ENCODE data around the gene C1GALT1C1L. TPM values are rescaled to one million over a fixed set of nuclear protein-coding genes. Genes with fewer than 3 reads are reported as not detected.

C1GALT1C1L gene
- total RNA-seq (not detected in 2 replicates), polyA plus RNA-seq (not detected in 2 replicates), polyA minus RNA-seq (not detected in 2 replicates)
- 0.05 TPM for total RNA-seq (2013)

DNA sequence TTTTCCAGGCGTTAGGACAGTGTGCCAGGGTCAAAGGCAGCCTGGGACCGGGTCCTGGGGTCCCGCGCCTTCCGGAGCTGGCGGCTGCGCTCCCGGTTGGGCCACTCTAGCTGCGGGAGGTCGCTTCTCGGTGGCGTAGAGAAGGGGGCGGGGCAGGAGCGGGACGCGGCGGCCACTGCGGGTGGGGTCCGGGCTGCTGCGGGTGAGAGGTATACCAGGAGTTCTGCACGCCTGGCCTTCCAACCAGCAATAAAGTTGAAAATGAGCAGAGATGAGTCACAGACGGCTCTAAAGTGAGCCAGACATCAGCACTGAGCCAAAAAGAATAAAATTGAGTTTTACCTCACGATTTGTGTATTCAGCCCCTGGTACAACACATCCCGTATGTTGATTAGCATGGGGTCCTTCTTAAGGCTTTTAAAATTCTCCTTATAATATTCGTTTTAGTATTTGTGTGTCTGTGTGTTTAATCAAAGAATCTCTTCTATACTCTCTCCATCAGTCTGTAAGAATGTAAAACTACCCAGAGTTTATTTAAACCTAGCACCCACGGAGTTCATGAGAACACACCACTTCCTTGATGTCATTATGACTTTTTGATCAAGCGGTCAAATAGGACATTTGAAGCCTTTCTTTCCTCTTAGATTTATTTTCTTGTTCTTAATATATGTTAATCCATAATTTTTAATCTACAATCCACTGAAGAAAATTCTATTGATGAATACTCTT lies at the start of gene C1GALT1C1L:
TSS of gene C1GALT1C1L (minus strand) at position 108 of the 729 bp plus-strand sequence. CDS start at position 1, 107 bp downstream.
- no peak within 1 kb of the TSS for H3K27ac Mint-ChIP-seq
- no peak for TF ChIP-seq EZH2 (IDR thresholded peaks at IDR 0.05; ENCODE audit: borderline replicate concordance, insufficient read depth, low read depth, low read length, poor library complexity, severe bottlenecking)
- TF ChIP-seq, protein P1, sequence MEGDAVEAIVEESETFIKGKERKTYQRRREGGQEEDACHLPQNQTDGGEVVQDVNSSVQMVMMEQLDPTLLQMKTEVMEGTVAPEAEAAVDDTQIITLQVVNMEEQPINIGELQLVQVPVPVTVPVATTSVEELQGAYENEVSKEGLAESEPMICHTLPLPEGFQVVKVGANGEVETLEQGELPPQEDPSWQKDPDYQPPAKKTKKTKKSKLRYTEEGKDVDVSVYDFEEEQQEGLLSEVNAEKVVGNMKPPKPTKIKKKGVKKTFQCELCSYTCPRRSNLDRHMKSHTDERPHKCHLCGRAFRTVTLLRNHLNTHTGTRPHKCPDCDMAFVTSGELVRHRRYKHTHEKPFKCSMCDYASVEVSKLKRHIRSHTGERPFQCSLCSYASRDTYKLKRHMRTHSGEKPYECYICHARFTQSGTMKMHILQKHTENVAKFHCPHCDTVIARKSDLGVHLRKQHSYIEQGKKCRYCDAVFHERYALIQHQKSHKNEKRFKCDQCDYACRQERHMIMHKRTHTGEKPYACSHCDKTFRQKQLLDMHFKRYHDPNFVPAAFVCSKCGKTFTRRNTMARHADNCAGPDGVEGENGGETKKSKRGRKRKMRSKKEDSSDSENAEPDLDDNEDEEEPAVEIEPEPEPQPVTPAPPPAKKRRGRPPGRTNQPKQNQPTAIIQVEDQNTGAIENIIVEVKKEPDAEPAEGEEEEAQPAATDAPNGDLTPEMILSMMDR (IDR thresholded peaks at IDR 0.05) = no peak
- ChIA-PET POLR2A (no interaction called here), CTCF (no interaction called here)
- Histone ChIP-seq H3K9ac (ENCODE audit: low read length) (peak within 1 kb of the TSS; percentile 53), H3K27ac (ENCODE audit: low read length in 2 of 2) (no peak within 1 kb of the TSS), H3K4me3 (ENCODE audit: control extremely low read depth in 1 of 5, extremely low read depth in 1 of 5, insufficient read depth in 1 of 5, low read depth in 2 of 5, low read length in 4 of 5) (peak within 1 kb of the TSS in 4 of 5 experiments; percentile 24 to 46 (median 42)), H3K4me2 (replicated peaks; ENCODE audit: low read depth, low read length, poor library complexity, severe bottlenecking) (peak within 1 kb of the TSS; percentile 56), H3K79me2 (ENCODE audit: control insufficient read depth, insufficient read depth, low read length) (no peaks in the 10 kb centered on the region), H3K9me3 (ENCODE audit: control extremely low read depth in 1 of 3, control insufficient read depth in 2 of 3, insufficient read depth in 1 of 3, low read length in 2 of 3) (peaks cover 3 to 8% (median 4%) of the 10 kb centered on the region in 3 donors), H2AFZ (ENCODE audit: insufficient read depth, low read depth, low read length, poor library complexity, severe bottlenecking) (peak within 1 kb of the TSS; percentile 64), H3K4me1 (ENCODE audit: control insufficient read depth in 2 of 2, insufficient read depth in 2 of 2, low read length in 2 of 2) (peaks cover 4% of the 10 kb centered on the region in 2 donors), H3K27me3 (replicated peaks in 1 of 4; ENCODE audit: control extremely low read depth in 1 of 4, control insufficient read depth in 3 of 4, insufficient read depth in 4 of 4, low read length in 3 of 4) (peaks cover 0 to 12% (median 7%) of the 10 kb centered on the region in 4 experiments), H4K20me1 (ENCODE audit: control insufficient read depth, insufficient read depth, low read length, poor library complexity, severe bottlenecking) (no peaks in the 10 kb centered on the region), H3K36me3 (replicated peaks in 1 of 2; ENCODE audit: control extremely low read depth in 1 of 2, control insufficient read depth in 1 of 2, extremely low read depth in 1 of 2, insufficient read depth in 2 of 2, low read length in 1 of 2) (no peaks in the 10 kb centered on the region)
- no peaks in the 10 kb centered on the region for H3K9me3 Mint-ChIP-seq (ENCODE audit: insufficient read depth)
- DNase-seq (peak; percentile 14), ATAC-seq (ENCODE audit: low read depth) (no peak)
- 12% methylated on average over 22 of the region's 27 CpGs for WGBS (ENCODE audit: insufficient coverage)
- H3K4me3 Mint-ChIP-seq = peak within 1 kb of the TSS; percentile 23
- intact Hi-C loops (cut with micrococcal nuclease) = no loop called here
- peaks cover 2% of the 10 kb centered on the region for H3K4me1 Mint-ChIP-seq
- peaks cover 38% of the 10 kb centered on the region for H3K27me3 Mint-ChIP-seq

DNA sequence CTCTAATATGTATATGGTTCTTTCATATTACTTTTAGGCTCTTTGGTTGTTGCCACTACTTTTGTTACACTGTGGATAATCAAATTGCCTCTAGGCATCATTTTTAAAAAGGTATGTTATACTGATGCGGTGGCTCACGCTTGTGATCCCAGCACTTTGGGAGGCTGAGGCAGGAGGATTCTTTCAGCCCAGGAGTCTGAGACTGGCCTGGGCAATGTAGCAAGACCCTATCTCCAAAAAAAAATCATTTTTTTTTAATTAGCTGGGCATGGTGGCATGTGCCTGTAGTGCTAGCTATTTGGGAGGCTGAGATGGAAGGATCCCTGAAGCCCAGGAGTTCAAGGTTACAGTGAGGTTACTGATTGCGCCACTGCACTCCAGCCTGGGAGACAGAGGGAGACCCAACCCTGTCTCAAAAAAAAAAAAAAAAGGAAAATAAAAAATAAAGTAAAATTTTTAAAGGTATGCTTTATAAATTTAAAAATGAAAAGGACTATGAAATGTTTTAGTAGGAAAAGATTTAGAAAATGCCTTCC lies 49.5 kb upstream of the C1GALT1C1L start:
- H3K4me1 Mint-ChIP-seq = no peaks in the 10 kb centered on the region
- ChIA-PET POLR2A (no interaction called here), CTCF (no interaction called here)
- H3K4me1 ChIP-seq (ENCODE audit: control insufficient read depth in 2 of 2, insufficient read depth in 2 of 2, low read length in 2 of 2) = no peaks in the 10 kb centered on the region
- no peaks in the 10 kb centered on the region for H3K79me2 ChIP-seq (ENCODE audit: control insufficient read depth, insufficient read depth, low read length)
- peaks cover 27% of the 10 kb centered on the region for H3K27me3 Mint-ChIP-seq
- no peak overlapping the region for H2AFZ ChIP-seq (ENCODE audit: insufficient read depth, low read depth, low read length, poor library complexity, severe bottlenecking)
- H3K9me3 ChIP-seq (ENCODE audit: control extremely low read depth in 1 of 3, control insufficient read depth in 2 of 3, insufficient read depth in 1 of 3, low read length in 2 of 3) = no peaks in the 10 kb centered on the region
- no peaks in the 10 kb centered on the region for H3K36me3 ChIP-seq (replicated peaks in 1 of 2; ENCODE audit: control extremely low read depth in 1 of 2, control insufficient read depth in 1 of 2, extremely low read depth in 1 of 2, insufficient read depth in 2 of 2, low read length in 1 of 2)
- H3K4me3 Mint-ChIP-seq = no peak overlapping the region
- no peak overlapping the region for H3K27ac Mint-ChIP-seq
- ATAC-seq (ENCODE audit: low read depth) = no peak
- no peaks in the 10 kb centered on the region for H4K20me1 ChIP-seq (ENCODE audit: control insufficient read depth, insufficient read depth, low read length, poor library complexity, severe bottlenecking)
- TF ChIP-seq EZH2 (IDR thresholded peaks at IDR 0.05; ENCODE audit: borderline replicate concordance, insufficient read depth, low read depth, low read length, poor library complexity, severe bottlenecking) = no peak
- TF ChIP-seq, protein P1 (IDR thresholded peaks at IDR 0.05) = no peak
- no CpG with 5 or more reads among the region's 3 CpGs for WGBS (ENCODE audit: insufficient coverage)
- intact Hi-C loops (cut with micrococcal nuclease) = no loop called here
- no peaks in the 10 kb centered on the region for H3K27me3 ChIP-seq (replicated peaks in 1 of 4; ENCODE audit: control extremely low read depth in 1 of 4, control insufficient read depth in 3 of 4, insufficient read depth in 4 of 4, low read length in 3 of 4)
- DNase-seq = no peak
- no peak overlapping the region for H3K9ac ChIP-seq (ENCODE audit: low read length)
- H3K4me2 ChIP-seq (replicated peaks; ENCODE audit: low read depth, low read length, poor library complexity, severe bottlenecking) = no peak overlapping the region
- H3K9me3 Mint-ChIP-seq (ENCODE audit: insufficient read depth) = no peaks in the 10 kb centered on the region
- no peak overlapping the region for H3K27ac ChIP-seq (ENCODE audit: low read length in 2 of 2)
- H3K4me3 ChIP-seq (ENCODE audit: control extremely low read depth in 1 of 5, extremely low read depth in 1 of 5, insufficient read depth in 1 of 5, low read depth in 2 of 5, low read length in 4 of 5) = no peak overlapping the region
